ENCODE results near the gene KCNMB2.

Gene KCNMB2

GRCh38 chr3:178536211-178537079, at the start of gene KCNMB2:
Gene KCNMB2, plus strand, starts transcription at chr3:178536436.
- Histone ChIP-seq H3K9me3 (ENCODE audit: insufficient read depth, low read length) (no peaks in the 10 kb centered on the region), H3K4me1 (ENCODE audit: insufficient read depth, insufficient read length) (no peaks in the 10 kb centered on the region), H3K27me3 (ENCODE audit: insufficient read depth, insufficient read length) (no peaks in the 10 kb centered on the region), H3K4me3 (ENCODE audit: insufficient read length, low read depth) (no peak within 1 kb of the TSS), H3K9ac (ENCODE audit: insufficient read length, low read depth) (no peak within 1 kb of the TSS), H3K36me3 (ENCODE audit: insufficient read depth, insufficient read length, low read length) (no peaks in the 10 kb centered on the region)
- TF ChIP-seq SUZ12 (IDR thresholded peaks at IDR 0.05; ENCODE audit: extremely low read depth, insufficient read depth, insufficient read length) (no peak), ZNF274 (IDR thresholded peaks at IDR 0.05; ENCODE audit: low read depth, low read length) (no peak), YY1 (IDR thresholded peaks at IDR 0.05; ENCODE audit: insufficient read depth, insufficient read length) (no peak)
- DNase-seq (ENCODE audit: low read depth, low spot score) = no peak

DNA sequence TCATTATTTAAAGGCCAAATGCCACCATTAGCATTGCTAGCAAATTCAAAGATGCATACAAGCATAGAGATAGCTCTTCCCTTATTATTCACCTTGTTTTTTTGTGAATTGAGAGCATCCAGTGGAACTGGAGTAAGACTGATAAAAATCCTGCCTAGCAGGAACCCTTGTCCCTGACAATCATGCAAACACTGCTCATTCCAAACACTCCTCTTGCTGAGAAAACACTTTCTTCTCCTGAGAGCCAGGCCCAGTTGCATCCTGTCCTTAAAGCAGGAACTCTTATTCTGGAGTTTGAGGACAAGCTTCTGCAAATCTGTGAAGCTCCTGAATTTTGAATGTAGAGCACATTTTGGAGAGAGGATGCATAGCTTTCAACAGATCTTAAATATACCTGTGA, 49.3 kb upstream of the KCNMB2 start:
- Histone ChIP-seq H3K36me3 (ENCODE audit: insufficient read depth, insufficient read length, low read length) (no peaks in the 10 kb centered on the region), H3K4me3 (ENCODE audit: insufficient read length, low read depth) (no peak overlapping the region), H3K4me1 (ENCODE audit: insufficient read depth, insufficient read length) (no peaks in the 10 kb centered on the region), H3K9ac (ENCODE audit: insufficient read length, low read depth) (no peak overlapping the region), H3K9me3 (ENCODE audit: insufficient read depth, low read length) (no peaks in the 10 kb centered on the region), H3K27me3 (ENCODE audit: insufficient read depth, insufficient read length) (no peaks in the 10 kb centered on the region)
- TF ChIP-seq YY1 (IDR thresholded peaks at IDR 0.05; ENCODE audit: insufficient read depth, insufficient read length) (no peak), ZNF274 (IDR thresholded peaks at IDR 0.05; ENCODE audit: low read depth, low read length) (no peak), SUZ12 (IDR thresholded peaks at IDR 0.05; ENCODE audit: extremely low read depth, insufficient read depth, insufficient read length) (no peak)
- no peak for DNase-seq (ENCODE audit: low read depth, low spot score)

- no peak overlapping the region for H3K4me3 ChIP-seq (ENCODE audit: insufficient read length, low read depth)
- no peaks in the 10 kb centered on the region for H3K9me3 ChIP-seq (ENCODE audit: insufficient read depth, low read length)
- H3K27me3 ChIP-seq (ENCODE audit: insufficient read depth, insufficient read length) = no peaks in the 10 kb centered on the region
- TF ChIP-seq SUZ12 (IDR thresholded peaks at IDR 0.05; ENCODE audit: extremely low read depth, insufficient read depth, insufficient read length) = no peak
- TF ChIP-seq ZNF274 (IDR thresholded peaks at IDR 0.05; ENCODE audit: low read depth, low read length) = no peak
- TF ChIP-seq YY1 (IDR thresholded peaks at IDR 0.05; ENCODE audit: insufficient read depth, insufficient read length) = no peak
- no peak overlapping the region for H3K9ac ChIP-seq (ENCODE audit: insufficient read length, low read depth)
- H3K4me1 ChIP-seq (ENCODE audit: insufficient read depth, insufficient read length) = no peaks in the 10 kb centered on the region
- DNase-seq (ENCODE audit: low read depth, low spot score) = no peak
- H3K36me3 ChIP-seq (ENCODE audit: insufficient read depth, insufficient read length, low read length) = no peaks in the 10 kb centered on the region
These were observed 48.5 kb upstream of the KCNMB2 start for GRCh38 chr3:178487752-178488151.

DNA sequence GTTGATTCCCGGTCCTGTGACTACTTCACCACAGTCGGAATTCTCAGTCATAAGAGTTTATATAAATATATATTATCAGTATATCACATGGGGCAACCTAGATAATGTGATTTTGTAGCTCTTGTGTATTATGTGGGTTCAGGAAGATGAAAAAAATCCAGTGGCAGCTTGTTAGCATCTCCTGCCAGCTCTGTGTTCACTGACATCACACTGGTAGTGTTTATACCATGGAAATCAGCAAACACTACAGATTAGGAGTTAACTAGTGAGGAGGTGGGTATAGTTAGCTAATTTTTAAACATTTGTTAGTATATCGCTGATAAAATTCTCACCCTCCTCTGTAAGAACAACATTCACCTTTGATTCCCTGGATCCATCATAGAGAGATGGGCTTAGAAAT, 44.5 kb upstream of the KCNMB2 start:
- H3K36me3 ChIP-seq (ENCODE audit: insufficient read depth, insufficient read length, low read length) = no peaks in the 10 kb centered on the region
- DNase-seq (ENCODE audit: low read depth, low spot score) = no peak
- TF ChIP-seq SUZ12 (IDR thresholded peaks at IDR 0.05; ENCODE audit: extremely low read depth, insufficient read depth, insufficient read length) (no peak), ZNF274 (IDR thresholded peaks at IDR 0.05; ENCODE audit: low read depth, low read length) (no peak), YY1 (IDR thresholded peaks at IDR 0.05; ENCODE audit: insufficient read depth, insufficient read length) (no peak)
- H3K4me3 ChIP-seq (ENCODE audit: insufficient read length, low read depth) = no peak overlapping the region
- H3K9me3 ChIP-seq (ENCODE audit: insufficient read depth, low read length) = no peaks in the 10 kb centered on the region
- H3K9ac ChIP-seq (ENCODE audit: insufficient read length, low read depth) = no peak overlapping the region
- H3K27me3 ChIP-seq (ENCODE audit: insufficient read depth, insufficient read length) = no peaks in the 10 kb centered on the region
- H3K4me1 ChIP-seq (ENCODE audit: insufficient read depth, insufficient read length) = no peaks in the 10 kb centered on the region

- no peak for DNase-seq (ENCODE audit: low read depth, low spot score)
- Histone ChIP-seq H3K9me3 (ENCODE audit: insufficient read depth, low read length) (no peaks in the 10 kb centered on the region), H3K27me3 (ENCODE audit: insufficient read depth, insufficient read length) (no peaks in the 10 kb centered on the region), H3K36me3 (ENCODE audit: insufficient read depth, insufficient read length, low read length) (no peaks in the 10 kb centered on the region), H3K9ac (ENCODE audit: insufficient read length, low read depth) (no peak overlapping the region), H3K4me1 (ENCODE audit: insufficient read depth, insufficient read length) (no peaks in the 10 kb centered on the region), H3K4me3 (ENCODE audit: insufficient read length, low read depth) (no peak overlapping the region)
- TF ChIP-seq ZNF274 (IDR thresholded peaks at IDR 0.05; ENCODE audit: low read depth, low read length) (no peak), SUZ12 (IDR thresholded peaks at IDR 0.05; ENCODE audit: extremely low read depth, insufficient read depth, insufficient read length) (no peak), YY1 (IDR thresholded peaks at IDR 0.05; ENCODE audit: insufficient read depth, insufficient read length) (no peak)
These were observed 43.7 kb upstream of the KCNMB2 start for GRCh38 chr3:178492491-178492890.

- no peak overlapping the region for H3K4me3 ChIP-seq (ENCODE audit: insufficient read length, low read depth)
- H3K4me1 ChIP-seq (ENCODE audit: insufficient read depth, insufficient read length) = no peaks in the 10 kb centered on the region
- DNase-seq (ENCODE audit: low read depth, low spot score) = no peak
- TF ChIP-seq YY1 (IDR thresholded peaks at IDR 0.05; ENCODE audit: insufficient read depth, insufficient read length) (no peak), SUZ12 (IDR thresholded peaks at IDR 0.05; ENCODE audit: extremely low read depth, insufficient read depth, insufficient read length) (no peak), ZNF274 (IDR thresholded peaks at IDR 0.05; ENCODE audit: low read depth, low read length) (no peak)
- H3K9ac ChIP-seq (ENCODE audit: insufficient read length, low read depth) = no peak overlapping the region
- H3K9me3 ChIP-seq (ENCODE audit: insufficient read depth, low read length) = no peaks in the 10 kb centered on the region
- no peaks in the 10 kb centered on the region for H3K36me3 ChIP-seq (ENCODE audit: insufficient read depth, insufficient read length, low read length)
- no peaks in the 10 kb centered on the region for H3K27me3 ChIP-seq (ENCODE audit: insufficient read depth, insufficient read length)
These were observed 41.9 kb upstream of the KCNMB2 start for GRCh38 chr3:178494386-178494785.

GRCh38 chr3:178496911-178497310, 39.3 kb upstream of the KCNMB2 start:
- Histone ChIP-seq H3K4me1 (ENCODE audit: insufficient read depth, insufficient read length) (no peaks in the 10 kb centered on the region), H3K27me3 (ENCODE audit: insufficient read depth, insufficient read length) (no peaks in the 10 kb centered on the region), H3K4me3 (ENCODE audit: insufficient read length, low read depth) (no peak overlapping the region), H3K36me3 (ENCODE audit: insufficient read depth, insufficient read length, low read length) (no peaks in the 10 kb centered on the region), H3K9ac (ENCODE audit: insufficient read length, low read depth) (no peak overlapping the region), H3K9me3 (ENCODE audit: insufficient read depth, low read length) (no peaks in the 10 kb centered on the region)
- DNase-seq (ENCODE audit: low read depth, low spot score) = no peak
- TF ChIP-seq SUZ12 (IDR thresholded peaks at IDR 0.05; ENCODE audit: extremely low read depth, insufficient read depth, insufficient read length) = no peak
- TF ChIP-seq YY1 (IDR thresholded peaks at IDR 0.05; ENCODE audit: insufficient read depth, insufficient read length) = no peak
- TF ChIP-seq ZNF274 (IDR thresholded peaks at IDR 0.05; ENCODE audit: low read depth, low read length) = no peak

Data from NT2/D1 (cell line).